Hepatocyte (in vitro differentiated cells): Measurements from ENCODE around the gene GAREM2. TPM values are rescaled to one million over a fixed set of nuclear protein-coding genes. Genes with fewer than 3 reads are reported as not detected.

Source experiments
- DNase-seq: peaks from one replicate; pipeline ENCODE4 v3.0.0-alpha.2; 2016; ENCODE audit warnings: low spot score
- H2AFZ ChIP-seq: fragments of 200-600 bp; sonication (generic); 2 replicates; pipeline ENCODE4 v1.6.0; 2016; ENCODE audit warnings: antibody characterized with exemption, mild to moderate bottlenecking
- H3K27ac ChIP-seq: fragments of 200-600 bp; sonication (generic); 2 replicates; pipeline ENCODE4 v1.5.1; 2016; ENCODE audit warnings: mild to moderate bottlenecking
- H3K27me3 ChIP-seq: fragments of 200-600 bp; sonication (generic); 2 replicates; pipeline ENCODE4 v1.6.1; 2016
- H3K36me3 ChIP-seq: fragments of 200-600 bp; sonication (generic); replicated peaks from 2 replicates; pipeline ENCODE4 v1.5.1; 2016; ENCODE audit warnings: low read depth; ENCODE audit not compliant: insufficient read depth
- H3K4me1 ChIP-seq: fragments of 200-600 bp; sonication (generic); 2 replicates; pipeline ENCODE4 v1.5.1; 2016; ENCODE audit warnings: mild to moderate bottlenecking, moderate library complexity; ENCODE audit not compliant: insufficient read depth
- H3K4me2 ChIP-seq: fragments of 200-600 bp; sonication (generic); 2 replicates; pipeline ENCODE4 v1.6.0; 2016
- H3K4me3 ChIP-seq: fragments of 200-600 bp; sonication (generic); 2 replicates; pipeline ENCODE4 v1.5.1; 2016; ENCODE audit warnings: mild to moderate bottlenecking
- H3K79me2 ChIP-seq: fragments of 200-600 bp; sonication (generic); 2 replicates; pipeline ENCODE4 v1.6.0; 2017; ENCODE audit warnings: mild to moderate bottlenecking
- H3K9me2 ChIP-seq: fragments of 200-600 bp; sonication (generic); replicated peaks from 2 replicates; pipeline ENCODE4 v1.6.0; 2017; ENCODE audit warnings: mild to moderate bottlenecking; ENCODE audit not compliant: insufficient read depth
- H3K9me3 ChIP-seq: fragments of 200-600 bp; sonication (generic); 2 replicates; pipeline ENCODE4 v1.5.1; 2016; ENCODE audit warnings: low read depth, mild to moderate bottlenecking
- H4K20me1 ChIP-seq: fragments of 200-600 bp; sonication (generic); 2 replicates; pipeline ENCODE4 v1.6.0; 2016; ENCODE audit warnings: mild to moderate bottlenecking; ENCODE audit not compliant: insufficient read depth, poor library complexity, severe bottlenecking
- CTCF ChIP-seq: fragments of 200-600 bp; sonication (generic); IDR thresholded peaks from 2 replicates; pipeline ENCODE4 v1.5.1; 2016; ENCODE audit warnings: antibody characterized with exemption, mild to moderate bottlenecking; ENCODE audit not compliant: poor library complexity
- EZH2 ChIP-seq: fragments of 200-600 bp; sonication (generic); IDR thresholded peaks from 2 replicates; pipeline ENCODE4 v1.6.1; 2016; ENCODE audit warnings: antibody characterized with exemption, mild to moderate bottlenecking, borderline replicate concordance
- EZH2phosphoT487 ChIP-seq: fragments of 200-600 bp; sonication (generic); IDR thresholded peaks from one replicate; pipeline ENCODE4 v1.6.1; 2018; ENCODE audit warnings: antibody characterized with exemption, mild to moderate bottlenecking, low read depth, moderate library complexity; ENCODE audit not compliant: unreplicated experiment, severe bottlenecking
- WGBS: methylation state at CpG from one replicate; pipeline ENCODE4 v1.1.6; 2016; ENCODE audit warnings: low lambda C conversion rate; ENCODE audit errors: missing lambda C conversion rate; 5-methylcytosine and 5-hydroxymethylcytosine counted together
- polyA plus RNA-seq: library from polyadenylated mRNA; unstranded; fragments of >200 nt; fragmentation: Nextera tagmentation; extraction: Ambion mirVana; gene quantifications from 2 replicates; pipeline ENCODE4 v1.2.1, GENCODE V29; 2016
- total RNA-seq: library from RNA; depleted of rRNA; stranded (reverse); fragments of >200 nt; gene quantifications from 2 replicates; pipeline ENCODE4 v1.2.3, GENCODE V29; 2014

Gene GAREM2
- total and polyA plus RNA-seq, 2 experiments from 2014 or later = 4.7 to 5.1 TPM

DNA sequence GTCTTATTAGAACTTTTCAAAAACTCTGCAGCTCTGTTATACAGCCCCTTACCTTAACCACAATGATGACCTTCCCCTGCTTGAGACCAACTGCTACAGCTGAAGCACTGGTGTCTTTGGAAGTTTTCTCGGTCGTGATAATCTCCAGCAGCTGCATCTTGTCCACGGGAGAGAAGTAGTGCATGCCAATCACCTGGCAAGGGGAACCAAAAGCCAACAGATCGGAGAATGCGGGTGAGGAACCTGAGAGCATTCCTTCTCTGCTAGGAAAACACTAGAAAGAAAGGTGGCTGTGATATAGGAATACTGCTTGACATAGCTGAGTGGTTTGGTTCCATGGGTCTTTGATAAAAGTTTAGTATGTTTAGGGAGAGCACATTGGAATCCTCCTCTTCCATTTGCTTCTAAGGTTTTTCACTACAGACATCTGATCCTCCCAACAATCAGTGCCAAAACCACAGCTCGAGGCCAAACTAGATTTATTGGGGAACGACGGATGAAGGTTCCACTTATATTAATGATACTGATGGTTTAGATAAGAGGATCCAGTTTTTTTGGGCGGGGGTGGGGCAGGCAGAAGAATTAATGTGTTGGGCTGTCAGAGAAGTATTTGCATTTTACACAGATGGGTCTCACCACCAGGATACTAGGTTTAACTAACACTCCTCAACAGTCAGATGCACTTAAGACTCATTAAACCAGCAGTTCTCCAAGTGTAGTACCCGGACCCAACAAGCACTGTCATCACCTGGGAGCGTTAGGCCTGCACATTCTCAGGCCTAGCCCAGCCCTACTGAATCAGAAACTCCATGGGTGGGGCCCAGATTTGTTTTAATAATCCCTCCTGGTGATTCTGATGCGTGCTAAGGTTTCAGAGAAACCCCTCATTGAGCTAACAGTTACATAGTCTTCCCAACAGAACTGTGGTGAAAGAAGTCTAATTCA, 22.4 kb downstream of the GAREM2 start:
- Histone ChIP-seq H3K4me1 (no peaks in the 10 kb centered on the region), H3K4me3 (no peak overlapping the region), H4K20me1 (no peaks in the 10 kb centered on the region), H3K27ac (no peak overlapping the region), H3K36me3 (no peaks in the 10 kb centered on the region), H2AFZ (no peak overlapping the region), H3K27me3 (no peaks in the 10 kb centered on the region), H3K79me2 (no peaks in the 10 kb centered on the region), H3K9me2 (no peaks in the 10 kb centered on the region), H3K9me3 (no peaks in the 10 kb centered on the region), H3K4me2 (no peak overlapping the region)
- 70% methylated on average over 12 of the region's 12 CpGs for WGBS
- no peak for DNase-seq
- no peak for TF ChIP-seq EZH2phosphoT487
- TF ChIP-seq CTCF = no peak
- no peak for TF ChIP-seq EZH2

- Histone ChIP-seq H2AFZ (no peak overlapping the region), H3K36me3 (no peaks in the 10 kb centered on the region), H3K4me1 (no peaks in the 10 kb centered on the region), H4K20me1 (no peaks in the 10 kb centered on the region), H3K9me2 (no peaks in the 10 kb centered on the region), H3K9me3 (no peaks in the 10 kb centered on the region), H3K79me2 (no peaks in the 10 kb centered on the region), H3K4me3 (no peak overlapping the region), H3K27ac (no peak overlapping the region), H3K27me3 (no peaks in the 10 kb centered on the region), H3K4me2 (no peak overlapping the region)
- TF ChIP-seq CTCF (no peak), EZH2phosphoT487 (no peak)
- 92% methylated on average over 9 of the region's 9 CpGs for WGBS
- DNase-seq = no peak
Measured at GRCh38 chr2:26196683-26197418, 24.0 kb downstream of the GAREM2 start.

DNA sequence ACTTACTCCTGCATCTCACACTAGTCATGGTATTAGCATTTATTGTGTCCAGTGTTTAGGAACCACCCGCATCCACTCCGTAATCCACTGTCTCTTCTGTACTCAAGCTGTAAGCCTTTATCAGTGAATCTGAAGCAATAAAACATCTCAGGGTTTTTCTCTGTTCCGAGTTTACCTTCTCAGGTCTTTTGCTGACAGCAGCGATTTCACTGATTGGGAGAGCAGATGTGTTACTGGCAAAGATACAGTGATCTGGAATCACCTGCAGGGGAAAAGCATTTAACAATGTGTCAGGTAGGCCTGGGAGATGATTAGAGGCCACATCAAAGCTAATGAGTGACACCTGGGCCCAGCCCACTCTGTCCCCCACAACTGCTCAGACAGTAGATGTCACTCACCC, 24.6 kb downstream of the GAREM2 start:
- no peaks in the 10 kb centered on the region for H3K27me3 ChIP-seq
- WGBS = 58% methylated on average over 4 of the region's 4 CpGs
- no peak overlapping the region for H3K27ac ChIP-seq
- H4K20me1 ChIP-seq = no peaks in the 10 kb centered on the region
- H3K79me2 ChIP-seq = no peaks in the 10 kb centered on the region
- H3K4me2 ChIP-seq = no peak overlapping the region
- H3K36me3 ChIP-seq = no peaks in the 10 kb centered on the region
- H2AFZ ChIP-seq = no peak overlapping the region
- H3K9me3 ChIP-seq = no peaks in the 10 kb centered on the region
- no peaks in the 10 kb centered on the region for H3K9me2 ChIP-seq
- no peak for TF ChIP-seq EZH2
- TF ChIP-seq CTCF = no peak
- no peak for TF ChIP-seq EZH2phosphoT487
- H3K4me1 ChIP-seq = no peaks in the 10 kb centered on the region
- H3K4me3 ChIP-seq = no peak overlapping the region
- DNase-seq = no peak
